Dedifferentiated amniotic fluid mesenchymal stem cell (primary cell): ENCODE measurements around the gene SEZ6L.

ENCODE experiments used
- DNase-seq: peaks from one replicate; pipeline ENCODE4 v3.0.0-alpha.2; 2016; ENCODE audit errors: extremely low spot score

Gene SEZ6L

GRCh38 chr22:26174280-26174679 lies 5.0 kb downstream of the SEZ6L start:
- DNase-seq: no peak

GRCh38 chr22:26182723-26183122 lies 13.5 kb downstream of the SEZ6L start:
- DNase-seq: no peak

- no peak for DNase-seq
Observed at GRCh38 chr22:26185190-26185589, 15.9 kb downstream of the SEZ6L start.

GRCh38 chr22:26188341-26188740 lies 19.1 kb downstream of the SEZ6L start:
- DNase-seq: no peak

GRCh38 chr22:26194313-26194712 lies 25.1 kb downstream of the SEZ6L start:
- DNase-seq: no peak

GRCh38 chr22:26194877-26195276 lies 25.6 kb downstream of the SEZ6L start:
- no peak for DNase-seq

- no peak for DNase-seq
Observed at GRCh38 chr22:26196657-26197056, 27.4 kb downstream of the SEZ6L start.

GRCh38 chr22:26197425-26197824 lies 28.2 kb downstream of the SEZ6L start:
- no peak for DNase-seq

- DNase-seq: no peak
Observed at GRCh38 chr22:26199665-26200064, 30.4 kb downstream of the SEZ6L start.

- DNase-seq: no peak
Observed at GRCh38 chr22:26202280-26202924, 33.1 kb downstream of the SEZ6L start.

GRCh38 chr22:26205494-26205893 lies 36.2 kb downstream of the SEZ6L start:
- DNase-seq: no peak

GRCh38 chr22:26210334-26210733 lies 41.1 kb downstream of the SEZ6L start:
- no peak for DNase-seq

- DNase-seq: no peak
Observed at GRCh38 chr22:26213826-26214225, 44.6 kb downstream of the SEZ6L start.

GRCh38 chr22:26214466-26214865 lies 45.2 kb downstream of the SEZ6L start:
- DNase-seq: no peak

- no peak for DNase-seq
Observed at GRCh38 chr22:26215736-26216135, 46.5 kb downstream of the SEZ6L start.

- no peak for DNase-seq
Observed at GRCh38 chr22:26225207-26225606, 55.9 kb downstream of the SEZ6L start.

- no peak for DNase-seq
Observed at GRCh38 chr22:26226538-26227297, 57.5 kb downstream of the SEZ6L start.

GRCh38 chr22:26229910-26230309 lies 60.6 kb downstream of the SEZ6L start:
- DNase-seq: no peak

- no peak for DNase-seq
Observed at GRCh38 chr22:26234296-26234695, 65.0 kb downstream of the SEZ6L start.

GRCh38 chr22:26235792-26236487 lies 66.7 kb downstream of the SEZ6L start:
- DNase-seq: no peak

GRCh38 chr22:26236991-26237390 lies 67.7 kb downstream of the SEZ6L start:
- DNase-seq: no peak

- no peak for DNase-seq
Observed at GRCh38 chr22:26238596-26238995, 69.3 kb downstream of the SEZ6L start.

GRCh38 chr22:26239581-26239980 lies 70.3 kb downstream of the SEZ6L start:
- no peak for DNase-seq
